Superior temporal gyrus (tissue), 1 donor: ENCODE data around the gene FRAS1.
"Not testable (repeated sequence)": the region's sequence is repeated elsewhere in the genome, so short reads cannot be mapped to it uniquely, and the experiment has no call there.

Experiments
- DNase-seq: peaks from one replicate; pipeline ENCODE4 v3.0.0-alpha.2; 2016; ENCODE audit errors: extremely low spot score

Gene FRAS1

GRCh38 chr4:78057135-78057599 lies at the start of gene FRAS1:
Gene FRAS1 (plus strand): TSS chr4:78057323. CDS start chr4:78058010, 687 bp downstream.
- no peak for DNase-seq

- not testable (repeated sequence) for DNase-seq
These were observed 46.1 kb upstream of the FRAS1 start for GRCh38 chr4:78011003-78011402.

GRCh38 chr4:78014889-78015886 lies 41.9 kb upstream of the FRAS1 start:
- no peak for DNase-seq

- no peak for DNase-seq
These were observed 38.7 kb upstream of the FRAS1 start for GRCh38 chr4:78018271-78019049.

GRCh38 chr4:78019414-78019813 lies 37.7 kb upstream of the FRAS1 start:
- DNase-seq, result no peak

- DNase-seq, result no peak
These were observed 36.4 kb upstream of the FRAS1 start for GRCh38 chr4:78020677-78021076.

GRCh38 chr4:78022517-78022916 lies 34.6 kb upstream of the FRAS1 start:
- DNase-seq, result no peak

GRCh38 chr4:78024085-78024484 lies 33.0 kb upstream of the FRAS1 start:
- no peak for DNase-seq

GRCh38 chr4:78024576-78025091 lies 32.5 kb upstream of the FRAS1 start:
- DNase-seq, result no peak

- DNase-seq, result no peak
These were observed 25.6 kb upstream of the FRAS1 start for GRCh38 chr4:78031417-78031950.

- DNase-seq, result no peak
These were observed 24.7 kb upstream of the FRAS1 start for GRCh38 chr4:78032446-78032845.

GRCh38 chr4:78032929-78033328 lies 24.2 kb upstream of the FRAS1 start:
- DNase-seq, result no peak

GRCh38 chr4:78033861-78034260 lies 23.3 kb upstream of the FRAS1 start:
- DNase-seq, result no peak

GRCh38 chr4:78038704-78039103 lies 18.4 kb upstream of the FRAS1 start:
- no peak for DNase-seq

- DNase-seq, result no peak
These were observed 17.4 kb upstream of the FRAS1 start for GRCh38 chr4:78039678-78040077.

- no peak for DNase-seq
These were observed 16.7 kb upstream of the FRAS1 start for GRCh38 chr4:78040431-78040830.

GRCh38 chr4:78047366-78047765 lies 9.8 kb upstream of the FRAS1 start:
- DNase-seq, result no peak

- peak; percentile 72 for DNase-seq
These were observed 626 bp upstream of the FRAS1 start for GRCh38 chr4:78056265-78057129.

GRCh38 chr4:78057600-78058550 lies 752 bp downstream of the FRAS1 start:
- no peak for DNase-seq
